Skin epidermis (tissue), 12 donors: ENCODE results near the gene BPIFB1.

Experiments used
- H3K27ac ChIP-seq, 21 experiments: fragments of 200-600 bp; sonication (generic) in 11 of 21; one replicate each; pipeline ENCODE4 v1.5.0; 2020; ENCODE audit warnings: mild to moderate bottlenecking in 3 of 21, inconsistent platforms in 2 of 21, moderate library complexity in 2 of 21
- H3K4me3 ChIP-seq, 7 experiments: fragments of 200-600 bp; sonication (generic) in 2 of 7; one replicate each; pipeline ENCODE4 v1.5.0; 2020; ENCODE audit warnings: inconsistent platforms in 2 of 7, mild to moderate bottlenecking in 2 of 7, moderate library complexity in 1 of 7

The BPIFB1 gene, protein sequence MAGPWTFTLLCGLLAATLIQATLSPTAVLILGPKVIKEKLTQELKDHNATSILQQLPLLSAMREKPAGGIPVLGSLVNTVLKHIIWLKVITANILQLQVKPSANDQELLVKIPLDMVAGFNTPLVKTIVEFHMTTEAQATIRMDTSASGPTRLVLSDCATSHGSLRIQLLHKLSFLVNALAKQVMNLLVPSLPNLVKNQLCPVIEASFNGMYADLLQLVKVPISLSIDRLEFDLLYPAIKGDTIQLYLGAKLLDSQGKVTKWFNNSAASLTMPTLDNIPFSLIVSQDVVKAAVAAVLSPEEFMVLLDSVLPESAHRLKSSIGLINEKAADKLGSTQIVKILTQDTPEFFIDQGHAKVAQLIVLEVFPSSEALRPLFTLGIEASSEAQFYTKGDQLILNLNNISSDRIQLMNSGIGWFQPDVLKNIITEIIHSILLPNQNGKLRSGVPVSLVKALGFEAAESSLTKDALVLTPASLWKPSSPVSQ

DNA sequence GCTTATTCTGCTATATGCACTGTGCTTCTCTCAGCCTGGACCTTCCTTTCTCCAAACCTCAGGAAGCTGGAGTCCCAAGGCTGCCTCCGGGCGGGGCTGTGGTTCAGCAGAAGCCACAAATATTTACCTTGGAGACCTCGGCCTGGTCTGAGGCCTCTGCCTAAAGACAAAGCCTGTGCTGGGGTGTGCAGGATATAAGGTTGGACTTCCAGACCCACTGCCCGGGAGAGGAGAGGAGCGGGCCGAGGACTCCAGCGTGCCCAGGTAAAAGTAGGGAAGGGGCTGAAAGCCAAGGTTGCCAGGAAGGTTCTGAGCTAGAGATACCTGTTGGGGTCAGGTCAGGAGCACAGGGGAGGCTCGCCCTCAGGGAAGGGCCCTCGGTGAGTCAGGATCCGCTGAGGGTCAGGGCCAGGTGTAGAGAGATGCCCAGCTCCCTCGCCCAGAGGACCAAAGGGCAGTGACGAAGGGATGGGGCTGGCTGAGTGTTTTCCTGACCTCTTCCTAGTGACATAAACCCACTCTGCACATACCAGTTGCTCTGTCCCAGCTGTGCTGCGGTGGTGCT is at the start of gene BPIFB1:
BPIFB1 (plus strand) TSS at position 224 of the 565 bp plus-strand sequence. CDS start 2,860 bp downstream, outside the sequence.
- Histone ChIP-seq H3K4me3 (no peak within 1 kb of the TSS), H3K27ac (no peak within 1 kb of the TSS)

DNA sequence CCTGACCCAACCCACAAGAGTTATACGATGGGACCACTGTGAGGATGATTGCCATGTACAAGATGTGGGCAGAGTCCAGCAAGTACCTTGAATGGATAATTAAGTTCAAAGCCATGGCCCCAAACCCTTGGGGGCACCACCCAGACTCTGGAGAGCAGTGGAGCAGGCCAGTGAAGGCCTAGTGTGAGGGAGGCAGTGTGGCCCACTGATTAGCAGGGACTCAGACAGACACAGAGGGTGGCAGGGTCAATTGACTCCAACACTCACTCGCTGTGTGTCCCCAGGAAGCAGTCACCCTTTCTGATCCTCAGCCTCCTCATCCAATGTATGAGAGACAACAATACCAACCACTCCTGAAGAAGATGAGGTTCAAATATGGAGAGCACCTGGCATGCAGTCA is 49.0 kb upstream of the BPIFB1 start:
- no peak overlapping the region for H3K27ac ChIP-seq
- no peak overlapping the region for H3K4me3 ChIP-seq

DNA sequence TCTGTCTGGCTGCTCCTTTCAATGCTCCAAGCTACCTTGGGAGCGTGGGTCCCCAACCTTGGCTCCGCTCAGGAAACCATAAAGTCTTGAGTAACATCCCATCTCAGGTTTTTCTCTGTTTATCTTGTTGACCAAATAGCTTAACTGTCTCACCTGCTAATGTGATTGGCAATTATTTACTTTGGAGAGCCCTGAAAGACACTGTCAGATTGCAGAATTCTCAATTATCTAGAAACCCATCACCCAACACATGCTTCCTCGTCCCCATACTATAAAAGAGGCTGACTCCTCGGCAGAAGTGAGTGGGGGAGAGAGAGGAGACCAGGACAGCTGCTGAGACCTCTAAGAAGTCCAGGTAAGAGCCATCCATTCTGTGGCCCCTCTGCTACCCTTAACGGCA is 47.3 kb upstream of the BPIFB1 start, which contains the start of gene BPIFA1:
BPIFA1 (plus strand) TSS at position 301 of the 400 bp plus-strand sequence. CDS start 1,716 bp downstream, outside the sequence.
- Histone ChIP-seq H3K27ac (no peak within 1 kb of the TSS), H3K4me3 (no peak within 1 kb of the TSS)

DNA sequence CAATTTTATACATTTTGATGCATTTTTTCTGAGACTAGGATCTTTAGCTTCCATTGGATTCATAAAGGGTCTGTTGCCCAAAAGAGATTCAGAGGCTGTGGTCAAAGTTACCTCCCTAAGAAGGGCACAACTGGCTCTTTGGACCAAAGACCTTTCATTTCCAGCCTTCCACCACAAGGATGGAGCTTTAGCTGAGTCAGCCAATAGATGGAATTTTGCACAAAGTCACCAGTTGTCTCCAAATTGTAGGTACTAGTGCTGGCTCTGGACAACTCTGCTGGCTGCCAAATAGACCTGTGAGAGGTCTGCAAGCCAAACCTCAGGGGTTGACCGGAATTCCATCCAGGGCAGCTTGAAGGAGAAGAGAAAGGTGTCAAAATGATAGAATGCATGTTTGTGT is 46.7 kb upstream of the BPIFB1 start:
- H3K27ac ChIP-seq = no peak overlapping the region
- no peak overlapping the region for H3K4me3 ChIP-seq

DNA sequence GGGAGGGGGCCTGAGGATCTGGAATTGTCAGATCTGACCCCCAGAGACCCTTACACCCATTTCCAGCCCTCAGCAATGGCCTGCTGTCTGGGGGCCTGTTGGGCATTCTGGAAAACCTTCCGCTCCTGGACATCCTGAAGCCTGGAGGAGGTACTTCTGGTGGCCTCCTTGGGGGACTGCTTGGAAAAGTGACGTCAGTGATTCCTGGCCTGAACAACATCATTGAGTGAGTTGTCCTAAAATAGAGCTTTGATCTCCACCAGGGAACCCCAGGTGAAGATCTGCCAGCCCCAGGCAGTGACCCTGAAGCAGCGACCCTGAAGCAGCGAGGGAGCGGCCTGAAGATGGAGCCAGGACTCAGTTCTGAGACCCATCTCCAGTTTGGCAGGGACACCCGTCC is 45.0 kb upstream of the BPIFB1 start:
- H3K4me3 ChIP-seq = no peak overlapping the region
- H3K27ac ChIP-seq = no peak overlapping the region

DNA sequence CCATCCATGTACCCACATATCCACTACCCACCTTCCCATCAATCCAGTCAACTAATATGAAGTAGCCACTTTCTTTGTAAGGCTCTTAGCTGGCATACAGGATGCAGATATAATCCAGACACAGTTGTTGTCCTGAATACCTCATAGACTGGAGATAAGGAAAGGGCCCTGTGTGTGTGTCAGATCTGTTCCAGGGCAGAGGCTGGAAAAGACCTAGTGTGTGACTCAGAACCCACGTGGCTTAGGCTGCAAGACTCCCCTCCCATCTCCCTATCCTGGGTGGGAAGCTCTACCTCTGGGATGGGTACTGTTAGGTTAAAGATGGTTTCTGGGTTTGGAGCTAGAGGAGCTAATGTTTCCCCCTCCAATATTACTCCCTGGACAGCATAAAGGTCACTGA is 43.6 kb upstream of the BPIFB1 start:
- Histone ChIP-seq H3K4me3 (no peak overlapping the region), H3K27ac (no peak overlapping the region)

DNA sequence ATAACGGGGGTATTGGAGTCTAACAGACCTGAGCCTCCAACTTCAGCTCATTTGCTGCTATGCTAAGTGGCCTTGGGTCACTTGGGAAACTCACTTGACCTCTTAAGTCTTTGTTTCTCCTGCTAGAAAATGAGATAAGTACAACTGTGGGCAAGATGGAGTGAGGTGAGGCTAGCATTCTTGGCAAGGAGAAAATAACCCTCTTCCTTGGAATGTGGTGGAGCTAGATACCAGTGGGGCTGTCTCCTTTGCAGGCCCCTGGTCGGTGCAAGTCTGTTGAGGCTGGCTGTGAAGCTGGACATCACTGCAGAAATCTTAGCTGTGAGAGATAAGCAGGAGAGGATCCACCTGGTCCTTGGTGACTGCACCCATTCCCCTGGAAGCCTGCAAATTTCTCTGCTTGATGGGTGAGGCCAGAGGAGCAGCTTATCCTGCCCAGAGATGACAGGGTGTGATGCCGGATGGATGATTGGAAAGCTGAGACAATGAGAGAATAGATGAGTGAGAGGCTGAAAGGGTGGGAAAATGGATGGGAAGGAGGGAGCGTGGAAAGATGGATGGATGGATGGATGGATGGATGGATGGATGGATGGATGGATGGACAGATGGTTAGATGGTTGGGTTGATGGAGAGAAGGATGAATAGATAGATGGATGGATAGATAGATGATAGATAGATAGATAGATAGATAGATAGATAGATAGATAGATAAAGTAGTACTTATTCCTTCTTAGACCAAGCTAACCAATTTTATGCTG is 42.9 kb upstream of the BPIFB1 start:
- no peak overlapping the region for H3K27ac ChIP-seq
- no peak overlapping the region for H3K4me3 ChIP-seq

DNA sequence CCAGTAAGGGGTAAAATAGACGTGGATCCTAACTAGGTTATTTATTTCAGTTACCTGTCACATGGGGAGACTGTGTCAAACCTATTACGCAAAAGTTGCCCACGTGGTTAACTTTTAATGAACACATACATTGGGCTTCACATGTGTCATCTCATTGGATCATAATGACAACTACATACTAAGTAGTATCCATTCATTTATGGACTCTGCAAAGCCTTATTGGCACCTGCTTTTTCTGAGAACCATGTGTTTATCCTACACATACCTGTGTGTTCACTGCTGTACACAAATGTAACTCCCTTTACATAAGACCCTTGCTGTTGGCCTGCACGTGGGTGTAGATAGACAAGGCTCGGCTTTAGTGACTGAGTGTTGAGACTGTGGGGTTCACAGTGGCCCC is 42.1 kb upstream of the BPIFB1 start:
- H3K27ac ChIP-seq = no peak overlapping the region

DNA sequence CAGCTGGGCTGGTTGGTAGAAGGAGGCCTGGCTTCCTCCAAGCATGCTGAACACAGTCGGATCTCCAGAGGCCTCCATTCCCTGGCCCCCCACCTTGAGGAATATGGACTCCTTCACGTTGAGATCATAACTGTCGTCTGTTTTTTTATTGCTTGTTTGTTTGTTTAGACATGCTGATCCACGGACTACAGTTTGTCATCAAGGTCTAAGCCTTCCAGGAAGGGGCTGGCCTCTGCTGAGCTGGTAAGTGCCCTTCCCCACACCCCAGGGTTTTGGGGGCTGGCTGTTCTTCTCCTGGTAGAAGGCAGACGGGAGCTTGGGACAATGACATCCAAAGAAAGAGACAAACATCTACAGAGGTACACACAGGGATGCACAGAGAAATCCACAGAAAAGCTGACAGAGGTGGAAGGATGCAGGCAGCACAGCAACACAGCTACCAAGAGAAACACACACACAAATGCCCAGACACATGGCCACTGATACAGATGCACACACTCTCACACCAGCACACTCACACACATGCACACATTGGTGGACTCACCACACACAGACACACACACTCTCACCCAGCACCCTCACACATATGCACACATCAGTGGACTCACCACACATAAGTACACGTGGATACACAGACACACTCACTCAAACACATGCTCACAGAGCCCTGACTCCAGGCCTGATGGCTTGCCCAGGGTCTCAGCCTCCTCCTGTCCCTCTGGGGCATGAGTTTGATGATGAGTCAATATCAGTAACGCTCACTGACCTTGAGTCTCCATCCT is 40.5 kb upstream of the BPIFB1 start:
- H3K27ac ChIP-seq = no peak overlapping the region
- H3K4me3 ChIP-seq = no peak overlapping the region

More for the DNA sequence above, 42.1 kb upstream of the BPIFB1 start:
- no peak overlapping the region for H3K4me3 ChIP-seq

DNA sequence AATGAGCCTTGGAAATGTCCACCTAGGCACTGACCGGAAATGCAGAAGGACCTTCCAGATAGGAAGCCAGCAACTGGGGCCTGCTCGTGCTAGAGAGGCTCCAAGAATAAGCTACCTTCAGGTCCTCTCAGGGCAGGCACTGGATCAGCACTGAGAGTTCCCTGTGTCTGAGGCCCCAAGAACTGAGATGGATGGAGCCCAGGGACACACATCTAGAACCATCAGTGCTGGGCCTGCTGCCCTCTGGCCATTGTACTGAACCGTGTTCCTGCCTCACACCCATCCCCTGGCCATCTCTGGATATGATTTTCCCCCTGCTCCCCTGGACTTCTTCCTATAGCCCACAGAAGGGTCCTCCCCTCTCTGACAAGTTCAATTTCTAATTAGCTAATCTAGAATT is 36.9 kb upstream of the BPIFB1 start:
- no peak overlapping the region for H3K4me3 ChIP-seq
- no peak overlapping the region for H3K27ac ChIP-seq

DNA sequence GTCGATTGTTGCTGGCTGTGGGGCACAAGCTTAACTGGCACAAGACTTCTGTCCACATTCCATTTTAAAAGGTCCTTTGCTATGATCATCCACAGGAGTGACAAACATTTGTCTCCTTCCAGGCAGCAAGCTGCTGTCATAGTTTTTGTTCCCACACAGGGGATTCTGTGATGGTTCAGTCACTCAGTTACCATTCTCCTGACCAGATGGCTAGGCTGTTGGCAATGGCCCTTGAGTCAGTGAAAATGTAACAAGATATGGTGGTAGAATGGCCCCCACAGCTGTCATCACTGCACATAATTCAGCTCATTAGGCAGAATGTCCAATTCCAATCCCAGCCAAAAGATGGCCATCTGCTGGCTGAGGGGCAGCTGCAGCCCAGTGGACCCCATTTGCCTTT is 33.6 kb upstream of the BPIFB1 start:
- no peak overlapping the region for H3K27ac ChIP-seq

DNA sequence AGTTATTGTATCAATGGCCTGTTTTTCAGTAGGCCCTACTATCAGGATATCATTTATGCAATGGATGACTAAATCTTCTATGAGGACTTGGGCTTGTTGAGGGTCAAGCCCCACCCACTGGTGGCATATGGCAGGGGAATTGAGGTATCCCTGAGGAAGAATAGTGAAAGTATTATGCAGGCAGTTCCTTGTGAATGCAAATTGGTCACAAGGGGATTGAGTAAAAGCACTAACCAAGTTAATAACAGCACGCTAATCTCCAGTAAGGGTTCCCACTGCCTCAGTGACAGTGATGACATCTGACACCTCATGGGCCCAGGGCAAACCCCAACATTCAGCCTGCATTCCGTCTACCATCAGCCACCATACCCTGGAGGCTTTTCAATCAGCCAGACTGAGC is 32.3 kb upstream of the BPIFB1 start:
- no peak overlapping the region for H3K4me3 ChIP-seq
- H3K27ac ChIP-seq = no peak overlapping the region

More for the DNA sequence above, 33.6 kb upstream of the BPIFB1 start:
- no peak overlapping the region for H3K4me3 ChIP-seq

DNA sequence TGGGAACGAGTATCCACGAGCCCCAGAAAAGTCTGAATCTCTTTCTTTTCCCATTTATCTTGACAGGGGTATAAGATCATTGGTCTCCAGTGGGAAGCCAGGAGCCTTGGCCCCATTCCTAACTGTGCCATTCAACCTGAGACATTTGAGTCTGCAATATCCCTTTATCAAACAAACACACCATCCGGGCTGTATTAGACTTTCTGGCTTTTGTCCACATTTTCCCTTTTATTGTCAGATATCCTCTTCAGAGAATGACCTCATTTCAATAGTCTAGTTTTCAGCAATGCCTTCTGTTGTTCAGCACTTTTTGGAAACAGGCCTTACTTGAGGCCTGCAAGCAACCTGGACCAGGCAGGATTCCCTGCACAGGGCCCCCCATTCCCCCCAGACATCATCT is 31.5 kb upstream of the BPIFB1 start:
- Histone ChIP-seq H3K27ac (no peak overlapping the region), H3K4me3 (no peak overlapping the region)

DNA sequence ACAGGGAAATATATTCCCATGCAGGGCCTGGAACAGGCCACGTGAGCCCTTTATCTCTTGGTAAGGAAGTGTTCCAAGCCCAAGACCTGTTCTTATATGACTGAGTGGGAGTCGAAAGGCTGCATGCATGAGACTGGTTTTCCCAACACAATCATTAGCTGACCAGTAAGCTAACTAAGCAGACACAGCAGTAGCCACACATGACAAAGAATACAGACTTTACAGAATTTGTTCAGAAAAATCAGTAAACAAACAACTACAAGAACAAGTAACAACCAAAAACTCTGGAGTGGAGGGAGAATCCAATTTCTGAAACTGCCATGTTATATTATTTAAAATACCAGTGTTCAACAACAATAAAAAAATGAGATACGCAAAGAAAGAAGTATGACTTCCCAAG is 30.6 kb upstream of the BPIFB1 start:
- no peak overlapping the region for H3K27ac ChIP-seq
- H3K4me3 ChIP-seq = no peak overlapping the region

DNA sequence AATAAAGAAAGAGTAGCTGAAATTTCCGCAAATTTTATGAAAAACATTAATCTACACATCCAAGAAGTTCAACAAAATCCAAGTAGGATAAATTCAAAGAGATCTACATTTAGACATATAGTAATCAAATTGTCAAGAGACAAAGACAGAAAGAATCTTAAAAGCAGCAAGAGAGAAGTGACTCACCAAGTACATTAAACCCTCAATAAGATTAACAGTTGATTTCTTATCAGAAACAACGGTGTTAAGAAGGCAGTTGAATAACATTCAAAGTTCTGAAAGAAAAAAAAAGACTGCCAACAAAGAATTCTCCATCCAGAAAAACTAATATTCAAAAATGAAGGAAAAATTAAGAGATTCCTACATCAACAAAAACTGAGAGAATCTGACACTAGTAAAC is 28.0 kb upstream of the BPIFB1 start:
- Histone ChIP-seq H3K27ac (no peak overlapping the region), H3K4me3 (no peak overlapping the region)

DNA sequence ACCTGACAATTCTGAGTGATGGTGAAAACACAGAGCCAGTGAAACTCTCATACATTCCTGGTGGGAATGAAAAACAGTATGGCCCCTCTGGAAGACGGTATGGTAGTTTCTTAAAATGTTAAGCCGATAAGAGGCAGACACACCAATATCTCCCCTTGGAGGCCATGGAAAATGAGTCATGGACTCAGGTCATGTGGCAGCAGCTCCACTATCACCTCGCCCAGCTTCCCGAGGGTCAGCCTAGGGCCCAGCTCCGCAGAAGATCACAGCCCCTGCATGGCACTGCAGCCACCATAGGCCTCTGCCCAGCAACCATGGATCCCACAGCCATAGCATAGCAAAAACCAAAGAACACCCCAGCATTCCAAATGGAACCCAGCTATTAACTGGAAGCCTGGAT is 25.8 kb upstream of the BPIFB1 start:
- H3K4me3 ChIP-seq = no peak overlapping the region
- H3K27ac ChIP-seq = no peak overlapping the region

DNA sequence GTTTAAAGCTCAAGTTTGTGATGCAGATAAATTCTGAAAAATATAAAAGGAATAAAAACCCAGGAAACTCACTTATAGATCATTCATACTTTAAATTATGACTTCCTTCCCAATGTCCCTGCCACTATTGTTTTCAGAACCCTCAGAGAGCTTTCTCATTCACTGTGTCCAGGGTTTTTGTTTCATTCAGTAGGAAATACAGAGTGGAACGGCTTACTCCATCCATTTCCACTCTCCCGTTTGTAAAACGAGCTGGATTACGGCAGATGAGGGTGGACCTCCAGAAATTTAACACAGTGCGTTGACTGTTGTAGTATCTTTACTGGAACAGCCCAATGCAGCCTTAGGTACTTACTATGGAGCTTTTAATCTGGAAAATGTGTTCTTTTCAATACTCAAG is 23.6 kb upstream of the BPIFB1 start:
- Histone ChIP-seq H3K4me3 (no peak overlapping the region), H3K27ac (no peak overlapping the region)

DNA sequence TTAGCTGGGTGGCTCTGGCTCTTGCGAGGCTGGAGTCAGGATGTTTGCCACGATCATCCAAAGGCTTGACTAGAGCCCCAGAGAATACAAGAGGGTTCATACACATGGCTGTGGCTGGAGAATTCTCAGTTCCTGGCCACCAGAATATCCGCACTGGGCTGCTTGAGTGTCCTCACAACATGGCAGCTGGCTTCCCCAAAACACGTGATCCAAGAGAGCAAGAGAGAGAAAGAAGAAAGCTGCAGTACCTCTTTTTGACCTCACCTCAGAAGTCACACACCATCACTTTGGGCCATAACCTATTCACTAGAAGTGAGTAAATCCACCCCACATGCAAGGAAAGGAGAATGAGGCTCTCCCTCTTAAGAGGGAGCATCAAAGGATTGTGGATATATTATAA is 21.5 kb upstream of the BPIFB1 start:
- H3K27ac ChIP-seq = no peak overlapping the region
- no peak overlapping the region for H3K4me3 ChIP-seq

DNA sequence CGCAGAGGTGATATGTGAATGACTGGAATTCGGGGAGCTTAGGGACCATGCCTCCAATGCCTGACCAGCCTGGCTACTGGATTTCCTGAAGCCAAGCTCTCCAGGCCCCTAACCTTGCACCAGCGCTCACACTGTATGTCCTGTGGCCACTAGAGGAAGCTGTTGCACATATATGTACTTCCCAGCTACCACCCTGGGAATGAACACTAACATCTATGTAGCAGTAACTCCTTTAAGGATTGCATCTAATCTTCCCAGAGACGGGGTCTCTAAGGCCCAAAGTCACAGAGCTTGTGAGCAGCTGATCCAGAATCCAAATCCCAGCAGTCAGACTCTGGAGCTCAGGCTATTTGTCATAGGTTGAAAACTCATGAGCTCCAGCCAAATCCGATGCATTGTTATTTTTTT is 20.4 kb upstream of the BPIFB1 start:
- Histone ChIP-seq H3K27ac (no peak overlapping the region), H3K4me3 (no peak overlapping the region)

DNA sequence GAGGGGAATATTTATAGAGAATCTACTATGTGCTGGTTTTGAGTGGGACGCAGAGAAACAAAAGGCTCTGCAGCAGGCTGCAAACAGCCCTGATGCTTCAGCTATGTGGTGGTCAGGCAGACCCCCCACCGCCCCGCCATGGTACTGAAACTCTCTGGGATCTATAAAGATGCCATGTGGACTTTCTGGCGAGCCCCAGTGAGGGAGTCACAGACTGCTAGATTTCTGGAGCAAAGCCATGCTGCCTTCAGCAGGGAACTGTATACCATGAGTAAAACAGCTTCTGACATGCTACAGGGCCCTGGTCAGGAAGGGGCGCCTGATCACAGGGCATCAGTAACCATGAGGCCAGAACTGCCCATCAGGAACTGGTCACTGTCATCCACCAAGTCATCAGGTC is 19.2 kb upstream of the BPIFB1 start:
- no peak overlapping the region for H3K4me3 ChIP-seq
- no peak overlapping the region for H3K27ac ChIP-seq
